Measurements from ENCODE around the gene TLE4. TPM values are rescaled to one million over a fixed set of nuclear protein-coding genes. Genes with fewer than 3 reads are reported as not detected.

TLE4 gene
- total and polyA plus RNA-seq, 2 of the 13 experiments (the other 11 are each of a cell fraction or from before 2014, with no cell fraction given) = 2.0 to 2.3 TPM

DNA sequence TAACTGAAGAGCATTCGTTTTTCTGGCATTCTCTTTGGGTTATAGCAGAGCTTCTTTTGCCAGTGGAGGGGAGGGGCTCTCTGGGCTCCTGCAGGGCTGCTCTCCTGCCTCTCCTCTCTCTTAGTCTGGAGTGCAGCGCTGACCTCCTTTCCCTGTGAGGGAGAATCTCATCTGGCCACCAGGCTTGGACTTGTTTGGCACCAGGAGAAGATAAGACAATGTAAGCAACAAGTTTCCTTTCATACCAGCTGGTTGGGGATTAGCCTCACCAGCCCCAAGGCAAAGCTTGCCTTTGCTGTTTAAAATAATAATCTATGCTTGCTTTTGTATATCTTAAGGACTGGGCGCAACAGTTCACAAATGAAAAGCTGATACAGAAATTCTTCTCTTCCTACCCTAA lies 196.4 kb downstream of the TLE4 start:
- Histone ChIP-seq H3K9ac (ENCODE audit: insufficient read depth, low read depth, low read length) (no peak overlapping the region), H3K4me2 (ENCODE audit: low read depth, low read length) (no peak overlapping the region), H3K4me3 (replicated peaks in 1 of 3; ENCODE audit: insufficient read depth in 1 of 3, low read depth in 2 of 3, low read length in 3 of 3) (no peak overlapping the region), H3K79me2 (ENCODE audit: insufficient read depth, low read length) (no peaks in the 10 kb centered on the region), H3K27me3 (ENCODE audit: control insufficient read depth in 1 of 2, insufficient read depth in 2 of 2, low read length in 2 of 2) (no peaks in the 10 kb centered on the region), H4K20me1 (ENCODE audit: insufficient read depth, low read length) (no peaks in the 10 kb centered on the region), H3K9me3 (ENCODE audit: low read length) (peaks cover 60% of the 10 kb centered on the region), H2AFZ (ENCODE audit: low read length) (no peak overlapping the region), H3K27ac (ENCODE audit: extremely low read length, insufficient read depth, low read length) (no peak overlapping the region), H3K36me3 (replicated peaks in 1 of 2; ENCODE audit: control insufficient read depth in 1 of 2, insufficient read depth in 2 of 2, low read length in 2 of 2) (no peaks in the 10 kb centered on the region), H3K4me1 (ENCODE audit: insufficient read depth, low read length) (no peaks in the 10 kb centered on the region)
- 11% methylated on average over 3 of the region's 3 CpGs for WGBS (ENCODE audit: low lambda C conversion rate)
- no TSS peak for BruUV-seq (replicated peaks)
- intact Hi-C loops (cut with micrococcal nuclease; ENCODE audit: unreplicated experiment) (no loop called here), in situ Hi-C loops (cut with HindIII; ENCODE audit: extremely low pct_ligation_motif_present, low pct_unique_long_range_greater_than_20kb) (no loop called here)
- FAIRE-seq (no peak), ATAC-seq (no peak), DNase-seq (ENCODE audit: low spot score) (no peak)
- POLR2A ChIA-PET = no interaction called here
- CTCF ChIA-PET (ENCODE audit: low intra/inter-chr PET ratio, low total read pairs) = no interaction called here
- TF ChIP-seq STAG1 (CRISPR knock-in tag; IDR thresholded peaks at IDR 0.05) (no peak), DMAP1 (CRISPR knock-in tag; IDR thresholded peaks at IDR 0.05) (no peak), SMARCC2 (IDR thresholded peaks at IDR 0.05) (no peak), TBX3 (IDR thresholded peaks at IDR 0.05; ENCODE audit: borderline replicate concordance) (no peak), NFRKB (IDR thresholded peaks at IDR 0.05) (no peak), NKX3-1 (CRISPR knock-in tag; IDR thresholded peaks at IDR 0.05) (no peak), JUNB (CRISPR knock-in tag; IDR thresholded peaks at IDR 0.05; ENCODE audit: borderline replicate concordance) (no peak), RAD51 (IDR thresholded peaks at IDR 0.05; ENCODE audit: borderline replicate concordance) (no peak), RBAK (CRISPR knock-in tag; IDR thresholded peaks at IDR 0.05) (no peak), KLF9 (CRISPR knock-in tag; IDR thresholded peaks at IDR 0.05; ENCODE audit: low read depth) (no peak), IKZF1 (IDR thresholded peaks at IDR 0.05) (no peak), ZNF615 (CRISPR knock-in tag; IDR thresholded peaks at IDR 0.05; ENCODE audit: borderline replicate concordance) (no peak)
- TF ChIP-seq, protein P1, sequence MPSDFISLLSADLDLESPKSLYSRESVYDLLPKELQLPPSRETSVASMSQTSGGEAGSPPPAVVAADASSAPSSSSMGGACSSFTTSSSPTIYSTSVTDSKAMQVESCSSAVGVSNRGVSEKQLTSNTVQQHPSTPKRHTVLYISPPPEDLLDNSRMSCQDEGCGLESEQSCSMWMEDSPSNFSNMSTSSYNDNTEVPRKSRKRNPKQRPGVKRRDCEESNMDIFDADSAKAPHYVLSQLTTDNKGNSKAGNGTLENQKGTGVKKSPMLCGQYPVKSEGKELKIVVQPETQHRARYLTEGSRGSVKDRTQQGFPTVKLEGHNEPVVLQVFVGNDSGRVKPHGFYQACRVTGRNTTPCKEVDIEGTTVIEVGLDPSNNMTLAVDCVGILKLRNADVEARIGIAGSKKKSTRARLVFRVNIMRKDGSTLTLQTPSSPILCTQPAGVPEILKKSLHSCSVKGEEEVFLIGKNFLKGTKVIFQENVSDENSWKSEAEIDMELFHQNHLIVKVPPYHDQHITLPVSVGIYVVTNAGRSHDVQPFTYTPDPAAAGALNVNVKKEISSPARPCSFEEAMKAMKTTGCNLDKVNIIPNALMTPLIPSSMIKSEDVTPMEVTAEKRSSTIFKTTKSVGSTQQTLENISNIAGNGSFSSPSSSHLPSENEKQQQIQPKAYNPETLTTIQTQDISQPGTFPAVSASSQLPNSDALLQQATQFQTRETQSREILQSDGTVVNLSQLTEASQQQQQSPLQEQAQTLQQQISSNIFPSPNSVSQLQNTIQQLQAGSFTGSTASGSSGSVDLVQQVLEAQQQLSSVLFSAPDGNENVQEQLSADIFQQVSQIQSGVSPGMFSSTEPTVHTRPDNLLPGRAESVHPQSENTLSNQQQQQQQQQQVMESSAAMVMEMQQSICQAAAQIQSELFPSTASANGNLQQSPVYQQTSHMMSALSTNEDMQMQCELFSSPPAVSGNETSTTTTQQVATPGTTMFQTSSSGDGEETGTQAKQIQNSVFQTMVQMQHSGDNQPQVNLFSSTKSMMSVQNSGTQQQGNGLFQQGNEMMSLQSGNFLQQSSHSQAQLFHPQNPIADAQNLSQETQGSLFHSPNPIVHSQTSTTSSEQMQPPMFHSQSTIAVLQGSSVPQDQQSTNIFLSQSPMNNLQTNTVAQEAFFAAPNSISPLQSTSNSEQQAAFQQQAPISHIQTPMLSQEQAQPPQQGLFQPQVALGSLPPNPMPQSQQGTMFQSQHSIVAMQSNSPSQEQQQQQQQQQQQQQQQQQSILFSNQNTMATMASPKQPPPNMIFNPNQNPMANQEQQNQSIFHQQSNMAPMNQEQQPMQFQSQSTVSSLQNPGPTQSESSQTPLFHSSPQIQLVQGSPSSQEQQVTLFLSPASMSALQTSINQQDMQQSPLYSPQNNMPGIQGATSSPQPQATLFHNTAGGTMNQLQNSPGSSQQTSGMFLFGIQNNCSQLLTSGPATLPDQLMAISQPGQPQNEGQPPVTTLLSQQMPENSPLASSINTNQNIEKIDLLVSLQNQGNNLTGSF (CRISPR knock-in tag; IDR thresholded peaks at IDR 0.05) = no peak
- TF ChIP-seq, protein P2, sequence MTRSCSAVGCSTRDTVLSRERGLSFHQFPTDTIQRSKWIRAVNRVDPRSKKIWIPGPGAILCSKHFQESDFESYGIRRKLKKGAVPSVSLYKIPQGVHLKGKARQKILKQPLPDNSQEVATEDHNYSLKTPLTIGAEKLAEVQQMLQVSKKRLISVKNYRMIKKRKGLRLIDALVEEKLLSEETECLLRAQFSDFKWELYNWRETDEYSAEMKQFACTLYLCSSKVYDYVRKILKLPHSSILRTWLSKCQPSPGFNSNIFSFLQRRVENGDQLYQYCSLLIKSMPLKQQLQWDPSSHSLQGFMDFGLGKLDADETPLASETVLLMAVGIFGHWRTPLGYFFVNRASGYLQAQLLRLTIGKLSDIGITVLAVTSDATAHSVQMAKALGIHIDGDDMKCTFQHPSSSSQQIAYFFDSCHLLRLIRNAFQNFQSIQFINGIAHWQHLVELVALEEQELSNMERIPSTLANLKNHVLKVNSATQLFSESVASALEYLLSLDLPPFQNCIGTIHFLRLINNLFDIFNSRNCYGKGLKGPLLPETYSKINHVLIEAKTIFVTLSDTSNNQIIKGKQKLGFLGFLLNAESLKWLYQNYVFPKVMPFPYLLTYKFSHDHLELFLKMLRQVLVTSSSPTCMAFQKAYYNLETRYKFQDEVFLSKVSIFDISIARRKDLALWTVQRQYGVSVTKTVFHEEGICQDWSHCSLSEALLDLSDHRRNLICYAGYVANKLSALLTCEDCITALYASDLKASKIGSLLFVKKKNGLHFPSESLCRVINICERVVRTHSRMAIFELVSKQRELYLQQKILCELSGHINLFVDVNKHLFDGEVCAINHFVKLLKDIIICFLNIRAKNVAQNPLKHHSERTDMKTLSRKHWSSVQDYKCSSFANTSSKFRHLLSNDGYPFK (CRISPR knock-in tag; IDR thresholded peaks at IDR 0.05; ENCODE audit: borderline replicate concordance) = no peak
- TF ChIP-seq, protein P3, sequence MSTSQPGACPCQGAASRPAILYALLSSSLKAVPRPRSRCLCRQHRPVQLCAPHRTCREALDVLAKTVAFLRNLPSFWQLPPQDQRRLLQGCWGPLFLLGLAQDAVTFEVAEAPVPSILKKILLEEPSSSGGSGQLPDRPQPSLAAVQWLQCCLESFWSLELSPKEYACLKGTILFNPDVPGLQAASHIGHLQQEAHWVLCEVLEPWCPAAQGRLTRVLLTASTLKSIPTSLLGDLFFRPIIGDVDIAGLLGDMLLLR (CRISPR knock-in tag; IDR thresholded peaks at IDR 0.05) = no peak
- TF ChIP-seq, protein P4, sequence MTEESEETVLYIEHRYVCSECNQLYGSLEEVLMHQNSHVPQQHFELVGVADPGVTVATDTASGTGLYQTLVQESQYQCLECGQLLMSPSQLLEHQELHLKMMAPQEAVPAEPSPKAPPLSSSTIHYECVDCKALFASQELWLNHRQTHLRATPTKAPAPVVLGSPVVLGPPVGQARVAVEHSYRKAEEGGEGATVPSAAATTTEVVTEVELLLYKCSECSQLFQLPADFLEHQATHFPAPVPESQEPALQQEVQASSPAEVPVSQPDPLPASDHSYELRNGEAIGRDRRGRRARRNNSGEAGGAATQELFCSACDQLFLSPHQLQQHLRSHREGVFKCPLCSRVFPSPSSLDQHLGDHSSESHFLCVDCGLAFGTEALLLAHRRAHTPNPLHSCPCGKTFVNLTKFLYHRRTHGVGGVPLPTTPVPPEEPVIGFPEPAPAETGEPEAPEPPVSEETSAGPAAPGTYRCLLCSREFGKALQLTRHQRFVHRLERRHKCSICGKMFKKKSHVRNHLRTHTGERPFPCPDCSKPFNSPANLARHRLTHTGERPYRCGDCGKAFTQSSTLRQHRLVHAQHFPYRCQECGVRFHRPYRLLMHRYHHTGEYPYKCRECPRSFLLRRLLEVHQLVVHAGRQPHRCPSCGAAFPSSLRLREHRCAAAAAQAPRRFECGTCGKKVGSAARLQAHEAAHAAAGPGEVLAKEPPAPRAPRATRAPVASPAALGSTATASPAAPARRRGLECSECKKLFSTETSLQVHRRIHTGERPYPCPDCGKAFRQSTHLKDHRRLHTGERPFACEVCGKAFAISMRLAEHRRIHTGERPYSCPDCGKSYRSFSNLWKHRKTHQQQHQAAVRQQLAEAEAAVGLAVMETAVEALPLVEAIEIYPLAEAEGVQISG (CRISPR knock-in tag; IDR thresholded peaks at IDR 0.05) = no peak

Data from HepG2 (cell line).